CD14-positive monocyte (primary cell): Measurements from ENCODE around the gene NOS2. TPM values are rescaled to one million over a fixed set of nuclear protein-coding genes. Genes with fewer than 3 reads are reported as not detected.

ENCODE experiments used
- DNase-seq, 3 donors: peaks; one replicate each; pipeline ENCODE4 v3.0.0-alpha.2; 2011 to 2022
- H2AFZ ChIP-seq: 2 replicates; pipeline ENCODE4 v1.6.0; 2012; ENCODE audit warnings: mild to moderate bottlenecking, low read depth, low read length, inconsistent platforms; ENCODE audit not compliant: insufficient read depth, poor library complexity, severe bottlenecking
- H3K27ac ChIP-seq, 2 donors: 1 replicate in 1 of 2; 2 replicates in 1 of 2; pipeline ENCODE4 v1.5.1; 2012 to 2013; ENCODE audit warnings: low read length in 2 of 2, control low read depth in 1 of 2, inconsistent platforms in 1 of 2, low read depth in 1 of 2, mild to moderate bottlenecking in 1 of 2
- H3K27me3 ChIP-seq, 2 donors: one replicate each; pipeline versions ENCODE4 v1.6.0 to v1.6.1; 2011 to 2013; ENCODE audit warnings: low read length in 2 of 2; ENCODE audit not compliant: control insufficient read depth in 2 of 2, insufficient read depth in 2 of 2
- H3K36me3 ChIP-seq, 2 donors: replicated peaks in 1 of 2; 1 replicate in 1 of 2; 2 replicates in 1 of 2; pipeline versions ENCODE4 v1.5.1 to v1.6.1; 2012 to 2013; ENCODE audit warnings: low read length in 2 of 2, control low read depth in 1 of 2, inconsistent platforms in 1 of 2, mild to moderate bottlenecking in 1 of 2; ENCODE audit not compliant: insufficient read depth in 2 of 2, control insufficient read depth in 1 of 2
- H3K4me1 ChIP-seq, 2 donors: 1 replicate in 1 of 2; 2 replicates in 1 of 2; pipeline versions ENCODE4 v1.5.1 to v1.6.1; 2012 to 2013; ENCODE audit warnings: low read length in 2 of 2, control low read depth in 1 of 2, inconsistent platforms in 1 of 2, mild to moderate bottlenecking in 1 of 2, moderate library complexity in 1 of 2; ENCODE audit not compliant: insufficient read depth in 2 of 2, control insufficient read depth in 1 of 2
- H3K4me2 ChIP-seq: replicated peaks from 2 replicates; pipeline ENCODE3; 2012; ENCODE audit warnings: low read length, moderate library complexity, mild to moderate bottlenecking; ENCODE audit not compliant: poor library complexity, severe bottlenecking; ENCODE audit errors: extremely low read depth
- H3K4me3 ChIP-seq, 3 experiments: fragments of 200-600 bp in 1 of 3; sonication (generic) in 1 of 3; replicated peaks in 1 of 3; 1 replicate in 2 of 3; 2 replicates in 1 of 3; pipeline ENCODE4 v1.5.1; 2011 to 2013; ENCODE audit warnings: low read length in 3 of 3, mild to moderate bottlenecking in 3 of 3, control low read depth in 2 of 3, low read depth in 2 of 3, inconsistent platforms in 1 of 3, moderate library complexity in 1 of 3
- H3K79me2 ChIP-seq: 2 replicates; pipeline ENCODE4 v1.6.0; 2012; ENCODE audit warnings: mild to moderate bottlenecking, control low read depth, inconsistent platforms, low read length, moderate library complexity; ENCODE audit not compliant: insufficient read depth
- H3K9ac ChIP-seq: 2 replicates; pipeline ENCODE4 v1.6.0; 2017; ENCODE audit warnings: low read length, mild to moderate bottlenecking; ENCODE audit not compliant: insufficient read depth, poor library complexity, severe bottlenecking
- H3K9me3 ChIP-seq, 2 donors: replicated peaks in 1 of 2; 1 replicate in 1 of 2; 2 replicates in 1 of 2; pipeline versions ENCODE4 v1.5.1 to v1.6.1; 2012 to 2013; ENCODE audit warnings: low read length in 2 of 2, control low read depth in 1 of 2; ENCODE audit not compliant: control insufficient read depth in 1 of 2, insufficient read depth in 1 of 2
- H4K20me1 ChIP-seq: 2 replicates; pipeline ENCODE4 v1.6.0; 2012; ENCODE audit warnings: mild to moderate bottlenecking, low read length, control low read depth, moderate library complexity; ENCODE audit not compliant: insufficient read depth
- H3K27ac Mint-ChIP-seq, 7 donors: one replicate each; pipeline ENCODE4 v1.8.0; 2020; ENCODE audit warnings: mild to moderate bottlenecking in 7 of 7, mixed read lengths in 7 of 7, moderate library complexity in 6 of 7, inconsistent platforms in 2 of 7
- H3K27me3 Mint-ChIP-seq, 3 donors: one replicate each; pipeline ENCODE4 v1.8.0; 2021 to 2022; ENCODE audit warnings: low read depth in 3 of 3, mild to moderate bottlenecking in 3 of 3, mixed read lengths in 3 of 3, moderate library complexity in 3 of 3, inconsistent platforms in 1 of 3
- H3K36me3 Mint-ChIP-seq, 2 donors: one replicate each; pipeline ENCODE4 v1.8.0; 2020; ENCODE audit warnings: mixed read lengths in 2 of 2, inconsistent platforms in 1 of 2, mild to moderate bottlenecking in 1 of 2
- H3K4me1 Mint-ChIP-seq: one replicate; pipeline ENCODE4 v1.8.0; 2020; ENCODE audit warnings: mild to moderate bottlenecking, mixed read lengths
- H3K4me3 Mint-ChIP-seq, 2 donors: one replicate each; pipeline ENCODE4 v1.8.0; 2020; ENCODE audit warnings: mild to moderate bottlenecking in 2 of 2, mixed read lengths in 2 of 2, moderate library complexity in 1 of 2
- H3K9me3 Mint-ChIP-seq, 7 donors: one replicate each; pipeline ENCODE4 v1.8.0; 2020 to 2022; ENCODE audit warnings: mixed read lengths in 7 of 7, mild to moderate bottlenecking in 6 of 7, moderate library complexity in 6 of 7, inconsistent platforms in 2 of 7
- WGBS: methylation state at CpG from one replicate; pipeline ENCODE4 v1.1.5; 2013; ENCODE audit warnings: missing lambda C conversion rate; ENCODE audit not compliant: insufficient coverage; 5-methylcytosine and 5-hydroxymethylcytosine counted together
- intact Hi-C, 2 donors: fragments of 100-400 bp; cut with micrococcal nuclease; formaldehyde crosslinking; loops; one replicate each; pipeline versions ENCODE4 v1.15.0 to v1.15.1; 2023
- polyA plus RNA-seq, 3 donors: library from polyadenylated mRNA; depleted of rRNA in 1 of 3; unstranded in 2 of 3; stranded (reverse) in 1 of 3; fragments of 300-500 nt in 2 of 3; fragments of >200 nt in 1 of 3; fragmentation: Illumina TruSeq in 2 of 3; gene quantifications; 1 replicate in 2 of 3; 2 replicates in 1 of 3; pipeline ENCODE4 v1.2.3, GENCODE V29; 2012 to 2021
- TF ChIP-seq, protein P1 (sequence below): fragments of 200-600 bp; IDR thresholded peaks from one replicate; pipeline ENCODE4 v1.8.0; 2022; ENCODE audit warnings: antibody characterized with exemption, mild to moderate bottlenecking

Gene NOS2
- polyA plus RNA-seq, 3 donors: not detected

DNA sequence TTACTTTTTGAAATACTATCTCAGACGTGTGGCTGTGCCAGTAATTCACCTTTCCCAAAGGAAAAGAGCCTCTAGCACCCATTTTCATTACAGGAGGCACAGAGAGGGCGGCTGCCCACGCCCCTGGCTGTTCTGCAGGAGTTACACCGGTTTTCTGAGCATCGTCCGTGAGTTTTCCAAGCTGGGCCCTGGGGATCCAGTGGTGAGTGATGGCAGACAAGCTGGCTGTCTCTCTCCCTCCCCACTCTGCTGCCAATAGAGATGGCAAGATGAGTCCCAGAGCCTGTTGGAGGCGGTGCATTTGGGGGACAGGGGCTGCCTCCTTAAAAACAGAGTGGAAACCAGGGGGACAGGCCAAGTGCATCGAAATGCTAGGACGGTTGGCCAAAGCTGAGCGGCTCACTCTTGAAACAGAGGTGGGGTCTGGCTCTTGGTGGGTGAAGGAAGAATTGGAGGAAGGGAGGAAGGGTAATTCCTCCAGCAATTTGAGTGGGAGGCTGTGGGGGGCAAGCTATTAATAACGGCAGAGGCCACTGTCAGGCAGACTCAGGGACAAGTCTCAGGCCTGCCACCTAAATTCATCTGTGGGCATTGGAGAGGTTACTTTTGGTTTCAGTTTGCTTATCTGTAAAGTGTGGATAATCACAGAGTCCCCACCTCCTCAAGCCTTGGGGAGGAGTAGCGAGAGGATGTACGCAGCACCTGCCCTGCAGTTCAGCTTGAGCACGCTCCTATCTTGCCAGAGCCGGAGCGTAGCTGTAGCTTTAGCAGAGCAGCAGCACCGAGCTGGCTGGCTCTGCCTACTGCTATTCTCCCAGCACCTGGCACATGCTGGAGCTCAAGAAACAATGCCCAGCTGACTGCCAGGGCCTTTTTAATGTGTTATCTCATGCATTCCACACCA lies 7.5 kb upstream of the NOS2 start:
- no peaks in the 10 kb centered on the region for H4K20me1 ChIP-seq
- Mint-ChIP-seq H3K4me3 (peak overlapping the region; percentile 34 to 69), H3K27me3 (peaks cover 0 to 1% (median 0%) of the 10 kb centered on the region in 3 donors), H3K36me3 (no peaks in the 10 kb centered on the region), H3K4me1 (peaks cover 30% of the 10 kb centered on the region), H3K9me3 (peaks cover 0 to 4% (median 0%) of the 10 kb centered on the region in 7 donors), H3K27ac (peak overlapping the region in 2 of 7 donors; percentile 46 to 50)
- TF ChIP-seq, protein P1, sequence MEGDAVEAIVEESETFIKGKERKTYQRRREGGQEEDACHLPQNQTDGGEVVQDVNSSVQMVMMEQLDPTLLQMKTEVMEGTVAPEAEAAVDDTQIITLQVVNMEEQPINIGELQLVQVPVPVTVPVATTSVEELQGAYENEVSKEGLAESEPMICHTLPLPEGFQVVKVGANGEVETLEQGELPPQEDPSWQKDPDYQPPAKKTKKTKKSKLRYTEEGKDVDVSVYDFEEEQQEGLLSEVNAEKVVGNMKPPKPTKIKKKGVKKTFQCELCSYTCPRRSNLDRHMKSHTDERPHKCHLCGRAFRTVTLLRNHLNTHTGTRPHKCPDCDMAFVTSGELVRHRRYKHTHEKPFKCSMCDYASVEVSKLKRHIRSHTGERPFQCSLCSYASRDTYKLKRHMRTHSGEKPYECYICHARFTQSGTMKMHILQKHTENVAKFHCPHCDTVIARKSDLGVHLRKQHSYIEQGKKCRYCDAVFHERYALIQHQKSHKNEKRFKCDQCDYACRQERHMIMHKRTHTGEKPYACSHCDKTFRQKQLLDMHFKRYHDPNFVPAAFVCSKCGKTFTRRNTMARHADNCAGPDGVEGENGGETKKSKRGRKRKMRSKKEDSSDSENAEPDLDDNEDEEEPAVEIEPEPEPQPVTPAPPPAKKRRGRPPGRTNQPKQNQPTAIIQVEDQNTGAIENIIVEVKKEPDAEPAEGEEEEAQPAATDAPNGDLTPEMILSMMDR: no peak
- peak overlapping the region; percentile 37 for H3K9ac ChIP-seq
- H3K4me1 ChIP-seq: peaks cover 13 to 22% of the 10 kb centered on the region in 2 donors
- intact Hi-C loops: loop anchor here (5.0 to 10.0 kb wide), 2 partner anchors 74 to 77 kb away; no protein-coding TSS in a partner anchor
- H3K27me3 ChIP-seq: no peaks in the 10 kb centered on the region
- WGBS: 56% methylated on average over 13 of the region's 17 CpGs
- DNase-seq: no peak
- H3K4me3 ChIP-seq: no peak overlapping the region
- no peaks in the 10 kb centered on the region for H3K9me3 ChIP-seq
- no peaks in the 10 kb centered on the region for H3K36me3 ChIP-seq
- H3K79me2 ChIP-seq: no peaks in the 10 kb centered on the region
- H2AFZ ChIP-seq: peak overlapping the region; percentile 77
- peak overlapping the region; percentile 21 for H3K4me2 ChIP-seq
- H3K27ac ChIP-seq: no peak overlapping the region

DNA sequence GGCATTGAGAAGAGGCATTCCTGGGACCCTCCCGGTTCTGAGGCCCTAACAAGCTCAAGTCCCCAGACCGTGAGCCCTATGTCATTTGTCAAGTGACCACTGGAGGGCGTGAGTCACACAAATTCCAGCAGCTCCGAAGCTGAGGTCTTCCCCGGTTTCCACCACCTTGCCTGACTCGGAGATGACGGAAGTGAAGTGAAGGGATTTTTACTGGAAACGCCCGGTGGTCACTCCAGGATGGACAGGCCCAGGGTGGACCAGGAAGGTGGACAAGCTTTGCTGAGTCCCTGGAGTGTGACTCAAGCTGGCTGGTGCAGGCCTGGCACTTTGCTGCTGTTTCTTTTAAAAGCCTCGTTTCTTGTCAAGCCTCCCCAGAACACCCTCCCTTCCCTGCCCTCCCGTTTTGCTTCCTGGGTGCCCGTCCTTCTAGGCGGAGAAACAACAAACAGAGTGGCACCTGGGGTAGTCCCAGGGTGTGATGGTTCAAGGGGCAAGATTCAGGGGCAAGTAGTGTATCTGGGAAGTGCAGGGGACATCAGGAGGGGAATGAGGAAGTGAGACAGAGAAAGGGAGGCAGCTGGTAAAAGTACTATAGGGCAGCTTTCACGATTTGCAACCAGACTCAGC lies 5.3 kb upstream of the NOS2 start:
- H3K36me3 ChIP-seq: no peaks in the 10 kb centered on the region
- H3K9ac ChIP-seq: peak overlapping the region; percentile 70
- peak overlapping the region; percentile 78 for H3K4me2 ChIP-seq
- H2AFZ ChIP-seq: peak overlapping the region; percentile 91
- peak overlapping the region; percentile 33 to 80 (median 58) for H3K4me3 ChIP-seq
- peak; percentile 70 to 82 (median 78) for DNase-seq
- TF ChIP-seq, protein P1: peak; percentile 92
- no peaks in the 10 kb centered on the region for H3K27me3 ChIP-seq
- no peaks in the 10 kb centered on the region for H3K36me3 Mint-ChIP-seq
- H3K4me1 ChIP-seq: peaks cover 13 to 20% of the 10 kb centered on the region in 2 donors
- peak overlapping the region in 1 of 2 donors; percentile 82 for H3K27ac ChIP-seq
- peaks cover 29% of the 10 kb centered on the region for H3K4me1 Mint-ChIP-seq
- WGBS: under 1% methylated on average over 9 of the region's 14 CpGs
- intact Hi-C loops: loop anchor here (5.0 to 10.0 kb wide), 2 partner anchors 77 to 79 kb away; no protein-coding TSS in a partner anchor
- peak overlapping the region; percentile 88 to 98 for H3K4me3 Mint-ChIP-seq
- no peaks in the 10 kb centered on the region for H3K9me3 ChIP-seq
- H3K9me3 Mint-ChIP-seq: peaks cover 0 to 4% (median 0%) of the 10 kb centered on the region in 7 donors
- H3K27ac Mint-ChIP-seq: peak overlapping the region; percentile 72 to 91 (median 81)
- no peaks in the 10 kb centered on the region for H3K79me2 ChIP-seq
- H3K27me3 Mint-ChIP-seq: peaks cover 0 to 2% (median under 1%) of the 10 kb centered on the region in 3 donors
- H4K20me1 ChIP-seq: no peaks in the 10 kb centered on the region
